Measurements from ENCODE around the gene FGF13.

Gene FGF13

DNA sequence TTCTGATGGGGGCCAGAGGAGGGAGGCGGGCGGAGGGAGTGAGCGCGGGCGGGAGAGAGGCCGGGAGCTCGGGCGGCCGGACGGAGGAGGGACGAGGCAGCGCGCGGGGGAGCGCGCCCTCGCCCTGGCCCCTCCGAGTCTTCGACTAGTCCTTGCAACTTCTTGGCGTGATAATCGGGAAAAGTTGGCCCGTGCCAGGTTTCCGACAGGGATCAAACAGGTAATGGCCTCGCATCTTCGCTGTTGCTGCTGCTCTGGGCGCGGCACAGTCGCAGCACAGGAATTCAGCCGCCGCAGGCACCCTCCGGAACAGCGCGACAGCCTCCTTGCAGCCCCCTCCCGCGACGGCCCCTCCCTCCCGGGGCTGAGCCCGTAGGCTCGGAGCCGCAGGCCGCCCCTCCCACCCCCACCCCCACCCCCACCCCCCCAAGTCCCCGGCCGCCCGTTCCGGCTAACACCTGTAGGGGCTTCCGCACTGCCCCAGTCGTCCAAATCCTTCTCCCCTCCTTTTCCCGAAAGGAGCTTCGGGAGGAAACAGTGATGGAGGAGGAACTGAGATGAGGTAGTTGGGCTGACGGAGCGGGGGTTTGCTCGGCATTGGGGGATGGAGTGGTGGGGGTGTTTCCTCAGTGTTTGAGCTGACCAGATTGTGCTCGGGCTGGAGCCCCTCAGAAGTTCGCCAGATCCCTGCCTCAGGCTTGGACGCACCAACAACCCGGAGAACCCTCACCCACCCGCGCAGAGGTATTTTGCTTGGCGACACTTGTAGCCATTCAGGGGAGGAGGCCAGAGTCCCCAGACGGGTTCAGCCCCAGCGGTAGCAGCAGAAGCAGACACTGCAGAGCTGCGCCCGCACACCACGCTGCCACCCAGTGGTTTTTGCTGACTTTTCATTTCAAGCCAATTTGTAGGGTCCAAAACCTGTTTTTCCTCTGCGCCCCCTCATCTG is at the start of gene FGF13:
TSS of gene FGF13 (minus strand) at position 319 of the 949 bp plus-strand sequence. CDS start 714 bp downstream, outside the sequence.
- DNase-seq (ENCODE audit: low read depth in 2 of 2) = no peak

DNA sequence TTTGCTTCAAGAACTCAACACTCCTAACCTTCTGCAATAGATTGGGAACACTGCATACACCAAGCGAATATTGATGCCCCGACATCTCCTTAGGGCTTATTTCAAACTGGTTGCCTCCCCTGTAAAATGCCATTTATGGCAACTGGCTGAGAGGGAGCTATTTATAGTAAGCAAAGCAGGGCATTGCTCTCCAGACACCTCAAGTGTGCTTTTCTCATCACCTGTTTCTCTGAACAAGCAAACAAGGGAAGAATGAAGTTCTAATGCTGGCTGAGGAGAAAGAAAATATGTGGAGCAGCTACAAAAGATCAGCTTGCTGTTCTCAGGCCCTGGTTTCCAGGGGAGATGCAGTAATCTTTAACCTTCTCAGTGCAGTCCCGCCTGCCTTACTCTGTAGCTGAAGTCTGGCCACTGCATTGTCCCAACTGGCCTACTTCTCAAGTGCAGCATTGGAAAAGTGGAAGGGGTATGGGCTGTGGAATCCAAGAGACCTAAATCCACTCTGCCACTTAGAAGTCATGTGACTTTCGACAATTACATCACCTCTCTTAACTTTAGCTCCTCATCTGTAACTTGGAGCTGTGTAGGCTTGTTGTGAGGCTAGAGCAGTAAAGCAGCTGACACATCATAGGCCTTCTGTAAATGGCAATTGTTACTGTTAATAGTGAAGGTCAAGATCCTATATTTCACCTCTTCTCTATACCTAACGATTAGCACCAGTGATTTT is 47.9 kb upstream of the FGF13 start:
- no peak for DNase-seq (ENCODE audit: low read depth in 2 of 2)

DNA sequence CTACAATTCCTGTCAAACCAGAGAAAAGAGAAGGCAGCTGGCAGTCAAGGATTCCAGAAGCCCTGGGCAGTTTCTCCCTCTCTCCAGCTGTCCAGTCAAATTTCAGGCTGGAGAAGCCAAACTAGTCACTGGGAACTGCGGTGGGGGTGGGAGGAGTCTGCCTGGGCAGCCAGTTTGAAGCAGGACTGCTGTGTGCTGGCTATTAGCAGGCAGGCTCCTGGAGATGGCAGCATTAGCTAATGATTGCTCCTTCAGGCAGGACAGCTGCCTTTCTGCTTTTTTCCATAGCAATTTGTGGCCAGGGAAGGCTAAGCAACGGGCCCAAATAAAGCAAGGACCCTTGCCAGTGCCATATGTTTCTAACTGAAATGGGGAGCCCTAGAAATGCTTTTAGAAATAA is 44.7 kb upstream of the FGF13 start:
- no peak for DNase-seq (ENCODE audit: low read depth in 2 of 2)

DNA sequence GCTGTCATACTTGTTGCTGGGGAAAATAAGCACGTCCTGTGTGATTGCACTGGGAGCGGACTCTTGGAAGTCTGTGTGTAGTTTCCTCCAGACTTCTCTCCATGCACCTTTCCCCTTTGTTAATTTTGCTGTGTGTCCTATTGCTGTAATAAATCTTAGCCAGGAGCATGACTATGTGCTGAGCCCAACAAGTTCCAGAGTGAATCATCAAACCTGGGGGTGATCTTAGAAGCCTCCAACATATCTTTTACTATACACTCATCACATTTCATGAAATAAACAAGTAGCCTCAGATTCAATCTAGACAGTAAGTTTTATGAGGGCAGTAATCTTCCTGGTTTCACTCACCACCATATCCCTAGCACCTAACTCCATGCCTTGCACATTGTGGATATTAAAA is 43.3 kb upstream of the FGF13 start:
- no peak for DNase-seq (ENCODE audit: low read depth in 2 of 2)

DNA sequence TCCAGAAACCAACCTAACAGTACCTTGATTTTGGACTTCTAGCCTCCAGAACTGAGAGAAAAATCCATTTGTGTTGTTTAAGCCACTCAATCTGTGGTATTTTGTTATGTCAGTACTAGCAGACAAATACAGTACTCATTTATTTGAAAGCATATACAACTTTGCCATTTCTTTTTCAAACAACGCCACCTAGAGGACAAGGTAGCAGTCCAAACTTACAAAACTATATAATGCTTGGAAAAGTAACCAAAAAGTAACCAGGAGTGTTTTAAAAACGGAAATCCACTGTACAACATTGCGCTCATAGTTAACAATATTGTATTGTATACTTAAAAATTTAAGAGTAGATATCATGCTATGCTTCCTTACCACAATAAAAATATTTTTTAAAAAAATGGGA is 37.0 kb upstream of the FGF13 start:
- no peak for DNase-seq (ENCODE audit: low read depth in 2 of 2)

DNA sequence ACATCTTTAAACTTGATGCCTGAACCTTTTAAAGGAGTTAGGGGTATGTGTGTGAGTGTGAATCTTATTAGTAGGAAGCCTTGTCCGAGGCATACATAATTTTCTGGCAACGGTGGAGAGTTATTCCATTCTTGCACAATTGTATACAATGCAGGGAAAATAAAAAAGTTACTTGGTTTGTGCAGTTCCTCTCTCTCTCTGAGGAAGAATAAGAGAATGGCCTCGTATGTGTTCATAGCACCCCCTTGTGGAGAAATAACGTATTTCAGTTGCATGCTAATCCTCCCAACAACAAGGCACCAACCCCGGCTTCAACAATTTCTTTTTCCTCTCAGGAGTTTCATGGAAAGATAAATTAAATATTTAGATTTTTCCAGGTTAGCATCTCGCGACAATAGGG is 33.7 kb upstream of the FGF13 start:
- DNase-seq (ENCODE audit: low read depth in 2 of 2) = no peak

DNA sequence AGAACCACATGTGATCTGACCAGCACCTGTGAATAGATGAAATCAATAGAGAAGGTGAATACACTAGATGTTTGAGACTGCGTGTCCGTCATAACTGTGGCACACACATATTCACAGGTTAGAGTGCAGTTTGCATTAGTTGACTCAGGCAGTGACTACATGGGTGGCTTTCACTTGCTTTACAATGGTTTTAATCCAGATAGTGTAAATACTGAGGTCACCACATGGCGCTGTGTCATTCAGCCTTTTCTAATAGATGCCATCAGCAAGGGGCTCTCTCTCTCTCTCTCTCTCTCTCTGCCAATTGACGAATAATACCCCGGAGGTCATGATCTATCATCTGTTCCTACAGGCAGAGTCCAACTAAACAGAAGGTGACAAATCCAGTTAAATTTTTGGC is 30.7 kb upstream of the FGF13 start:
- no peak for DNase-seq (ENCODE audit: low read depth in 2 of 2)

DNA sequence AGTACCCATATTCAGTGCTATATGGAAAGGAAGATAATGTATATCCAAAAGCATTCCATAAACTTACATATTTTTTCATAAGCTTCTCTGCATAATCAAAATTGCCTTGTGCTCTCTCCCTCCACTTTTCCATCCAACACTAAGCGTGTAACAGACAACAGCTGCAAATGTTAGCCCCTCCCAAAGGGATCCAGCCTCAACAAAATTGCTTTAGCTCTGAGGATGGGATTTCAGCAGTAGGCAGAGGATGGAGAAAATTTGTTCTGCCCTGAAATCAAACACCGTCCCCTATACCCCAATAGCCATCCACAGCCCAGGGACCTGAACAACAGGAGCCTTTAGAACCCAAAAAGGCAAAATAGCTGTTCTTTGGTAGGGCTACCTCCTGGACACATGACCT is 28.8 kb upstream of the FGF13 start:
- DNase-seq (ENCODE audit: low read depth in 2 of 2) = no peak

DNA sequence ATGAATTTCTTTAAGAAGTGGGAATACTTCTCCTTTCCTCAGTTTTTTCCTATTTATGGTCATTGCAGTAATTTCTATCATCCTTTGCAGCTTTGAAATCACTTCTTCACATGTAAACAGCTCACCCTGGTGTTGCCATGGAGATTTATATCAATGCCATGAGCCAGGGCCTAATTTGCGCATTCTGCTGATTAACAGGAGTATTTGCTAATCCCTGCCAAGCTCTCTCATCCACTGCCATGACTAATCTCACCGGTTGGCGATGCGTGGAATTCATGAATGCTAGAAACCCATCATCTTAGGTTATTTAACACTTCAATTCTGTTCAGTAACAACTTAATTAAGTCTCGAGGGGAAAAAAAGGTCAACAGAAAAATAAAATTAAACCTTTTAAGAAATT is 11.8 kb upstream of the FGF13 start:
- DNase-seq (ENCODE audit: low read depth in 2 of 2) = no peak

DNA sequence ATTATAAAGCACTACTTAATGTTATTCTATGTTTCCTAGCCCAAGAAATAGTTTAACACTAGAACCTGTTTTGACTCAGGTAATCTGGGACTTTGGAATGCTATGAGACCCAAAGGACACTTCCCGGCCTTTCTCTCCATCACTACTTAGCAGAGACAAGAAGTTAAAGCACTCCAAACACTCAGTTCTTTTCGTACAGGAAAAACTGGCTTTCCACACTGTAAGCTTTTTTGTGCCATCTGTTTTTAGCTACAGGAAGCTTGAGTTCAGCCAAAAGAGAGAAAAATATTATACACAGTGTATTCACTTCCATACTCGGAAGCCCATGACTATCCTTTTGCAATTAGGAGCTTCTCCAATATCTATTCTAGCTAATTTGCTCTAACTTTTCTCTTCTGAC is 7.9 kb upstream of the FGF13 start:
- DNase-seq (ENCODE audit: low read depth in 2 of 2) = no peak

DNA sequence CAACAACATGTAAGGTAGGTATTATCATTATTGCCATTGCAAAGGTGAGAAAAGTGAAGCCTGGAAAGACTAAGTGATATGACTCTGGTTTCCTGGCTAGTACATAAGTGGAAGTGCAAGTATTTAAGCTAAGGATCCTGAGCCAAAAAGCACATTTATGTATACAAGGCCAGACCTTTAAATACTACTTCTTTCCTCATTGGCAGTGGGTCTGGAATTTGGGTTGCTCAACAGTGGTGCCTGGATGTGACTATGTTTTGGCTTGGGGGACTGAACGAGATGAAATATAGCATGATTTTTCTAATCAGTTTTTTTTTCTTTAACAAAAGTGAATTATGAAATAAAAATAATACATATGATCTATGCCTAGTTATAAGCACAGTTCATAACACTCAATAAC is 7.4 kb upstream of the FGF13 start:
- DNase-seq (ENCODE audit: low read depth in 2 of 2) = no peak

DNA sequence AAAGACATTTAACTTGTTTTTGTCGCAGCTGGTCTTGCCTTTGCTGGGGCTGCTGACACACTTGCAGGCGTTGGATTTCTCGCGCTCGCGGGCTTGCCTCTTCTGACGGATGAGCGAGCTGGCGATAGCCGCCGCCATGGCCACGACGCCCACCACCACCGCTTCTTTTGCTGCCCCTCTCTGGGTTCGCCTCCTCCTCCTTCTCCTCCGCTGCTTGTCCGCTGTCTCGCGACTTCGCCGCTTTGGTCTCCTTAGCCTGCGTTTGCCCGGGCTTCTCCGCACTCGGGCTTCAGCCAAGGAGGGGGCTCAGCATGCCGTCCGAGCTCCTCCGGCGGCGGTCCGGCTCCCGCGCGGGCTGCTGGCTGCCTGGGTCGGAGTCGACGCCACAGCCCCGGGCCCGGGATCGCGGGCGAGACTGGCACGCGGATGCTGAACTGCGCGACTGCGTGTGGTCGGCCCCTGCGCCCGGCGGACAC is 613 bp downstream of the FGF13 start:
- DNase-seq (ENCODE audit: low read depth in 2 of 2) = no peak

DNA sequence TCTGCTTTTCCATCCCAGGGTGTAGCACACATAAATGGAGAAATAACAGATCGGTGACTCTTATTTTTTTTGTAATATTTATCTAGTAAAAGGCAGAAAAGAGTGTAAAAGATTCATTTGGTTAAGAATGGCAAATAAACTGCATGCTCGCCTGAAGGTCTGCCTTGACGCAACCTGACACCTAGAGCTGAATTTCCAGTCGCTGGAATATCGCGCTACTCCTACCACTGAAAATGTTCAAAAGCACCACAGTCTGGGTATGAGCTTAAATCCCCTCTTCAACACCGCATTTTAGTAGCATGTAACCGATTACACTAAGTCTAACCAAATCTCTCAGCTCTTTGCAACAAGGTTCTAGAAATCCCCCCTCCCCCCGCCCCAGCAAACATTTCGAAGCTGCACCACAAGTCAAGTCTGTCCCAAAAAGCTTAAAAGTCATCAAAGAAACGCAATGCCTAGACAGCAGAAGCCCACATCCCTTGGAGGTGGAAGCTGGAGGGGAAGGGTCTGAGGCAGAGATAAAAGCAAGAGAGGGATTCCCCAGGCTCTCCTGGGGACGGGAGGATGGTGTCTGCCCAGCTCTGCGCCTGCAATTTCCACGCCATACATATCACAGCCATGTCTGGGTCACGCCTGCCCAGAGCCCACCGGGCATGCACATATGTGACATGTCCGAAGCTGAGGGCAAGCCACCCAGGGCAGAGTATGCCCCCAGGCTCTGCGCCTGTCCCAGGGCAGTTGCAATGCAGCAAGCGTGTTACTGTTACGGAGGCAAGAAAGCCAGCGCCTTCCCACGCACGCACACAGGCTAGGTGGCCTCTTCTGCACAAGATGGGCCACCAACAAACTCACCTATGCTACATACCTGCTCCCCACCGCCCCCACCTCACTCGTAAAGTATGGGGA is 1.4 kb downstream of the FGF13 start:
- DNase-seq (ENCODE audit: low read depth in 2 of 2) = no peak

DNA sequence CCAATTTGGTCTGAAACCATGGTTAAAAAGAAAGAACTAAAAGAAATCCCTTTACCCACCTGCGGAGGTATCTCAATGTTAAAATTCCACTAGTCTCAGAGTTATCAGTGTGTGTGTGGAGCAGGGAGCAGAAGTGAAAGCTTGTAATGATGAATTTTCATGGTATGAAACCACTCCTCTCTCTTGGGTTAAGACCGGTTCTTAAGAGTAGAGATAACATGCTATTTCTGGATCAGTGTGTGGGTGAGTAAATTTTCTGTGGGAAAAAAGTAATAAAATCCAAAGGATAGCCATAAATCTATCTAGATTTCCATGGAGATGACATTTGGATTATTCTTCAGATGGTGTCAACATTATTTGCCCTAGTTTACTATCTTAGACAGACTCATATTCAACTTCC is 3.2 kb downstream of the FGF13 start:
- no peak for DNase-seq (ENCODE audit: low read depth in 2 of 2)

DNA sequence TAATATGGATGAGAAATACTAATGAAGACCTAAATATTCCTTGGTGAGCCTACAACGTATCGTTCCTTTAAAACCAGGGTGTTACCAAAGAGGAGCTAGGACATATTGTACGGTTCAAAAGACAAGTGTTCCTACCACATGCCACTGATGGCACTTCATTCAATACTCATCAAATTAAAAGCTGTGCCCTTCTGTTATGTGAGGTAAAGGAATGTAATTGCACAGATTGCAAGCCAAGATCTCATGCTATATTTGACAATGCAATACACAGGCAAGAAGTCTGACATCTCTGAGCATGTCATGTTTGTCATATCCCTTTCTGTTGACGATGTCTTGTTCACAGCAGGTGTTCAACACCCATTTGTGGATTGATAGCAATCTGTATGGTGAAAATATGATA is 6.9 kb downstream of the FGF13 start:
- no peak for DNase-seq (ENCODE audit: low read depth in 2 of 2)

DNA sequence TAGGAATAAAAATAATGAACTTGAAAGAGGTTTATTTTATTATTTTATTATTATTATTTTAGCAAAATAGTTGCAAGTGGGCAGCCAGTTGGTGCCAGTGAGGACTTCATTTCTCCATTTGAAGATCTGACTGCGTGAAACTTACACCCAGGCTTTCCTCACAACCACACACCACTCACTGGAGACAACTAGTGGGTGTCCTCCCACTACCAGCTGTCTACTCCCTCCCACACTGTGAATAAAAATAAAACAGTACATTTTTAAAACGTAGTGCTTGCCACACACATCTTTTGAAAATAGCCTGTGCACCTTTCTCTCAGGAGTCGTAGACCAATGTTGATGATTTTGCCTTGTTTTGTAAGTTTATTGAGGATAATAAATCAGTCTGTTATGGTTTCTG is 7.4 kb downstream of the FGF13 start:
- no peak for DNase-seq (ENCODE audit: low read depth in 2 of 2)

DNA sequence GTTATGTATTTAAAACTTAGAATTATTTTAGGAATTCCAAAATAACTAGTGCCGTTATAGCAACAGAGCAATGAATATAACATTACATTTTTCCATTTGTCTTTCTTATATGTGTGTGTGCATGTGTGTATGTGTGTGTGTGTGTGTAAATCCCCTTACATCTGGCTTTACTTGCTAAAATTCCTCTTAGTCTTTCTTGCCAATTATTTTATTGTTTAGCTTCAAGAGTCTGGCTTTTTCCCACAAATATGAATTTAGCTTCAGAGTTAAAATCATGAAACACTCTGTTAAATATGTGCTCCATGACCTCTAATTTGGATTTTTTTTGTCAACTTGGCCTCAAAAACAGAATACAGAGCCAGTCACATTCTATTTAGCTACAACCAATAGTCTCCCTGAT is 18.9 kb downstream of the FGF13 start:
- DNase-seq (ENCODE audit: low read depth in 2 of 2) = no peak

DNA sequence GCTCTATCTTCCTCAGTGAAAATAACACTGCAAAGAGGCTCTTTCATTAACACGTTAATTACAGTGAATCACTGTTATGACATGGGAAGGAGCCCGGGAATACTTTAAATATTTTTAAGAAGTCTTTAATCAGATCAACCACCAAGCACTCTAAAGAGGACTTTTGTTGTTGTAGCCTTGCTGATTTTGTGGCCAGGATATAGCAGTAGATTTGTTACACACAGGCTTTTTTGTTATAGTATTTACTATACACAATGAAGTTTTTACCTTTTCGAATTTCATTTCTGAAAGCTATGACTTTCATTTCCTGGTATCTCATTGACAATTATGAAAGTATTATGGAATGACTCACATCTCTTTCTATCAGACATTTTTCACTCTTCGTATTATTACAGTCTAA is 20.3 kb downstream of the FGF13 start:
- no peak for DNase-seq (ENCODE audit: low read depth in 2 of 2)

DNA sequence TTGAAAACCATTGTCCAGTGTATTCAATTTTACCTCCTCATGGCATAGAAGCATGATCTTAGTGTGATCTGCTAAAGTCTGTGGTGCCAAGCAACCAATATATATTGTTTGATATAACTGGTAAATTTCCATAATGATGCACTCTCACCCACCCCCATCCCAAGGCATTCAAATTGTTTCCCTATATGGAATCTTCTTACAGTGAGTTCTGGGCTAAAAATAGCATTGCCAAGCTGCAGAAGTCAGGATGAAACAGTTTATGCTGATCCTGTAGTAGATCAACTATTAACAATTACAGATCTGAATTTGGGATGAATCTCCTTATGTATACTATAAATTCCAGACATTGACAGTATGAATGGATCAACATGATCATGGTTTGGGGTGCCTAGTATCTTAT is 20.9 kb downstream of the FGF13 start:
- DNase-seq (ENCODE audit: low read depth in 2 of 2) = no peak

DNA sequence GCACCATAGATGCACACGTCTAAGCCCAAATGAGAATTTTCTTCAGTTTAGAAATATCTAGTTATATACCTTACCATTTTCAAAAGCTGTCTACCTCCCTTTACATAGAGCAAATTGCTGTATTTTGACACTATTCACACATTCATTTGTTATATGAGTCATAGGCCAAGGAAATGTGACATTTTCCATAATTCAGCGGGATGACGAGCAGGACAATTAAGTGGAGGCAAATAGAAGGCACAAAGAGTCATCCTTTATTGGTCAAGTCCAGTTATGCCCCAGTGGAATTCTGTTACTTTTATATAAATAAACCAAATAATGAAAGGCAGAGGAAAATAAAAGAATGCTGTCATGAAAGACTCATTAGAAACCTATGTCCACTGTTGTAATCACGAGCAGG is 27.9 kb downstream of the FGF13 start:
- no peak for DNase-seq (ENCODE audit: low read depth in 2 of 2)

DNA sequence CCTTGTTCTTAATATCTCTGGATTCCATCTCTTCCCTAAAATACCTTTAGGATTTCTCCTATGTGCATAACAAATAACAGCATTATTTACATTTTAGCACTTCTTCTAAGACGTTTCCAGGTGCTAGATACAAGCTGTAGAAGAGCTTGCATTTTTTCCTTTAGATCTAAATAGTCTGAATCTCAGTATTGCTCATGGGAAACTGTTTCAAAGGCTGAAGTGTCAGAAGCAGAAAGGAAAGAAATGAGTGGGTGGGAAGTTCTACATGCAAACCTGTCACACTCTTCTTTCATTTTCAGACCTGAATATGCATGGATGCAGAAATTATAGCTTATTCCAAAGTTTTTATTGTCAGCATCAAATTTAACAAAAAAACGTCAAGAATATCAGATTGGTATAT is 41.8 kb downstream of the FGF13 start:
- no peak for DNase-seq (ENCODE audit: low read depth in 2 of 2)

DNA sequence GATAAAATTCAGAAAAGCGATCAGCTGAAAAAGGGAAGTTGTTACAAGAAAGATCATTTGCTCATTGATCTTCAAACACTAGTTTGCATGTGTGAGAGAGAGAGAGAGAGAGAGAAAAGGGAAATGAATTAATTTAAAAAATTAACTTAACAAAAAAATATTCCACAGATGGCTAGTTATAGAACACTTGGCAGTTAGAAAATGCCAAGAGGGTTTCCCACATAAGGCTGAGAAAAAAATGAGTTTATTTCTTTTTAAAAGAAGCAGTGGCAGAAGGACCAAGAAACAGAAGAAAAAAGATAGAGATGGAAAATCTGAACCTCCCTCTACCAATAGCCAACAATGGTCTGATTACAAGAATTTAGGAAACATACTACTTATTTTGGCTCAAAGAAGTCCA is 47.1 kb downstream of the FGF13 start:
- no peak for DNase-seq (ENCODE audit: low read depth in 2 of 2)
